Vagina (tissue), 2 donors: ENCODE data around the gene SLC29A3.

Experiments
- CTCF ChIP-seq, 3 experiments: fragments of 450-650 bp in 2 of 3; fragments of 200-600 bp in 1 of 3; sonication (generic) in 1 of 3; IDR thresholded peaks; one replicate each; pipeline ENCODE4 v1.5.1; 2017 to 2019; ENCODE audit warnings: antibody characterized with exemption in 3 of 3, mild to moderate bottlenecking in 2 of 3, moderate library complexity in 2 of 3
- POLR2A ChIP-seq, 2 donors: fragments of 450-650 bp; IDR thresholded peaks; one replicate each; pipeline ENCODE4 v1.6.1; 2017; ENCODE audit warnings: antibody characterized with exemption in 2 of 2, mild to moderate bottlenecking in 2 of 2, moderate library complexity in 2 of 2
- POLR2AphosphoS5 ChIP-seq, 2 donors: sonication (generic); formaldehyde crosslinking; IDR thresholded peaks; one replicate each; pipeline ENCODE4 v1.9.0; 2017; ENCODE audit warnings: antibody characterized with exemption in 2 of 2, mild to moderate bottlenecking in 2 of 2, low read depth in 1 of 2; ENCODE audit not compliant: insufficient read depth in 1 of 2

GRCh38 chr10:71367271-71367670 lies 48.2 kb downstream of the SLC29A3 start:
- no peak for TF ChIP-seq CTCF (IDR thresholded peaks at IDR 0.05)
- no peak for TF ChIP-seq POLR2AphosphoS5 (IDR thresholded peaks at IDR 0.05; ENCODE audit: insufficient read depth in 1 of 2, low read depth in 1 of 2)
- no peak for TF ChIP-seq POLR2A (IDR thresholded peaks at IDR 0.05)
